ENCODE results near the gene TAS1R2. TPM values are rescaled to one million over a fixed set of nuclear protein-coding genes. Genes with fewer than 3 reads are reported as not detected.

Gene TAS1R2
- total and polyA plus RNA-seq, 2 of the 4 experiments (the other 2 are of a cell fraction), result not detected

GRCh38 chr1:18882486-18882885, 23.0 kb upstream of the TAS1R2 start (continued):
- no peak for TF ChIP-seq SMC3 (IDR thresholded peaks at IDR 0.05; ENCODE audit: low read depth, low read length)
- no peak for TF ChIP-seq RAD21 (IDR thresholded peaks at IDR 0.05; ENCODE audit: low read length)
- peak; percentile 92 for TF ChIP-seq MXI1 (IDR thresholded peaks at IDR 0.05; ENCODE audit: borderline replicate concordance, low read depth, low read length)

GRCh38 chr1:18881642-18882431, 22.4 kb upstream of the TAS1R2 start:
- BruUV-seq (replicated peaks), result no TSS peak
- ATAC-seq (ENCODE audit: low read depth), result no peak
- TF ChIP-seq, protein P1, sequence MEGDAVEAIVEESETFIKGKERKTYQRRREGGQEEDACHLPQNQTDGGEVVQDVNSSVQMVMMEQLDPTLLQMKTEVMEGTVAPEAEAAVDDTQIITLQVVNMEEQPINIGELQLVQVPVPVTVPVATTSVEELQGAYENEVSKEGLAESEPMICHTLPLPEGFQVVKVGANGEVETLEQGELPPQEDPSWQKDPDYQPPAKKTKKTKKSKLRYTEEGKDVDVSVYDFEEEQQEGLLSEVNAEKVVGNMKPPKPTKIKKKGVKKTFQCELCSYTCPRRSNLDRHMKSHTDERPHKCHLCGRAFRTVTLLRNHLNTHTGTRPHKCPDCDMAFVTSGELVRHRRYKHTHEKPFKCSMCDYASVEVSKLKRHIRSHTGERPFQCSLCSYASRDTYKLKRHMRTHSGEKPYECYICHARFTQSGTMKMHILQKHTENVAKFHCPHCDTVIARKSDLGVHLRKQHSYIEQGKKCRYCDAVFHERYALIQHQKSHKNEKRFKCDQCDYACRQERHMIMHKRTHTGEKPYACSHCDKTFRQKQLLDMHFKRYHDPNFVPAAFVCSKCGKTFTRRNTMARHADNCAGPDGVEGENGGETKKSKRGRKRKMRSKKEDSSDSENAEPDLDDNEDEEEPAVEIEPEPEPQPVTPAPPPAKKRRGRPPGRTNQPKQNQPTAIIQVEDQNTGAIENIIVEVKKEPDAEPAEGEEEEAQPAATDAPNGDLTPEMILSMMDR (conservative IDR thresholded peaks at IDR 0.05; ENCODE audit: low read depth, low read length), result no peak
- no peak for TF ChIP-seq SMC3 (IDR thresholded peaks at IDR 0.05; ENCODE audit: low read depth, low read length)
- TF ChIP-seq MAFK (IDR thresholded peaks at IDR 0.05; ENCODE audit: low read depth, low read length), result no peak
- no peak for TF ChIP-seq BHLHE40 (IDR thresholded peaks at IDR 0.05; ENCODE audit: low read depth, low read length)
- TF ChIP-seq NFE2L2 (IDR thresholded peaks at IDR 0.05; ENCODE audit: low read depth, low read length), result no peak
- no peak for TF ChIP-seq CEBPB (IDR thresholded peaks at IDR 0.05; ENCODE audit: low read depth, low read length)
- no peak for TF ChIP-seq FOS (IDR thresholded peaks at IDR 0.05; ENCODE audit: low read depth, low read length)
- no peak for TF ChIP-seq ELK1 (IDR thresholded peaks at IDR 0.05; ENCODE audit: borderline replicate concordance, low read depth, low read length)
- no peak for TF ChIP-seq RCOR1 (IDR thresholded peaks at IDR 0.05; ENCODE audit: insufficient replicate concordance, low read length)
- TF ChIP-seq, protein P2, sequence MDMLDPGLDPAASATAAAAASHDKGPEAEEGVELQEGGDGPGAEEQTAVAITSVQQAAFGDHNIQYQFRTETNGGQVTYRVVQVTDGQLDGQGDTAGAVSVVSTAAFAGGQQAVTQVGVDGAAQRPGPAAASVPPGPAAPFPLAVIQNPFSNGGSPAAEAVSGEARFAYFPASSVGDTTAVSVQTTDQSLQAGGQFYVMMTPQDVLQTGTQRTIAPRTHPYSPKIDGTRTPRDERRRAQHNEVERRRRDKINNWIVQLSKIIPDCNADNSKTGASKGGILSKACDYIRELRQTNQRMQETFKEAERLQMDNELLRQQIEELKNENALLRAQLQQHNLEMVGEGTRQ (IDR thresholded peaks at IDR 0.05; ENCODE audit: low read depth, low read length), result no peak
- no peak for TF ChIP-seq POLR2A (IDR thresholded peaks at IDR 0.05; ENCODE audit: low read depth, low read length)

More at GRCh38 chr1:18881642-18882431, 22.4 kb upstream of the TAS1R2 start:
- peaks cover 5% of the 10 kb centered on the region; the same call in 1 of the 2 replicates for H3K9me1 ChIP-seq (ENCODE audit: insufficient read depth, low read length)
- WGBS, 2 experiments (ENCODE audit: extremely low coverage in 2 of 2, insufficient read length in 1 of 2), result 93% methylated on average over 13 of the region's 24 CpGs; no CpG with 5 or more reads in 1 of the 2 experiments
- no peak overlapping the region for H3K56ac ChIP-seq (ENCODE audit: extremely low read depth, insufficient read depth, low read length)
- no peak overlapping the region for H2BK20ac ChIP-seq (ENCODE audit: low read depth, low read length)
- H3K4ac ChIP-seq (ENCODE audit: low read depth, low read length), result no peak overlapping the region
- no peak overlapping the region for H3K9ac ChIP-seq (ENCODE audit: low read depth, low read length)
- H2BK5ac ChIP-seq (ENCODE audit: low read depth, low read length, poor library complexity, severe bottlenecking), result no peak overlapping the region
- H3K23ac ChIP-seq (ENCODE audit: low read depth, low read length), result no peak overlapping the region
- no peak overlapping the region for H4K5ac ChIP-seq (ENCODE audit: low read depth, low read length)
- intact Hi-C loops (cut with micrococcal nuclease) (no loop called here), in situ Hi-C loops (cut with MboI; ENCODE audit: low sequenced_read_pairs) (no loop called here), dilution Hi-C loops (cut with HindIII; ENCODE audit: low sequenced_read_pairs, unreplicated experiment) (no loop called here)
- no peaks in the 10 kb centered on the region for H3K27me3 ChIP-seq (ENCODE audit: control insufficient read depth, insufficient read depth, low read length)
- no peaks in the 10 kb centered on the region for H3K79me1 ChIP-seq (ENCODE audit: low read depth in 1 of 2, low read length in 2 of 2)
- H2BK120ac ChIP-seq (ENCODE audit: low read depth, low read length), result no peak overlapping the region
- H3K18ac ChIP-seq (ENCODE audit: low read depth, low read length), result no peak overlapping the region
- H3K4me3 ChIP-seq (ENCODE audit: insufficient read depth, low read depth, low read length), result no peak overlapping the region
- H4K8ac ChIP-seq (ENCODE audit: low read depth in 2 of 2, low read length in 2 of 2), result no peak overlapping the region
- H4K20me1 ChIP-seq (ENCODE audit: insufficient read depth, low read length), result no peaks in the 10 kb centered on the region; the same call in none of the 2 replicates
- H2AK9ac ChIP-seq (replicated peaks; ENCODE audit: low read depth, low read length, poor library complexity), result no peak overlapping the region
- H4K91ac ChIP-seq (ENCODE audit: insufficient read depth, low read depth, low read length), result no peak overlapping the region
- H3K4me1 ChIP-seq (ENCODE audit: control insufficient read depth, insufficient read depth, low read length), result peaks cover 6% of the 10 kb centered on the region
- no peaks in the 10 kb centered on the region for H3K9me3 ChIP-seq (ENCODE audit: control insufficient read depth, insufficient read depth, low read length)
- no peak overlapping the region for H3K4me2 ChIP-seq (ENCODE audit: low read depth, low read length)
- DNase-seq, result no peak
- CTCF ChIA-PET, result no interaction called here
- H2AK5ac ChIP-seq (ENCODE audit: low read depth, low read length), result no peak overlapping the region
- H3K27ac ChIP-seq (ENCODE audit: insufficient read depth, low read length), result no peak overlapping the region
- H2BK15ac ChIP-seq (ENCODE audit: low read depth, low read length), result no peak overlapping the region
- no peak overlapping the region for H3K14ac ChIP-seq (replicated peaks; ENCODE audit: low read depth, low read length)
- H2AFZ ChIP-seq (replicated peaks; ENCODE audit: low read length, poor library complexity), result no peak overlapping the region
- POLR2A ChIA-PET (ENCODE audit: unreplicated experiment), result no interaction called here
- H3K36me3 ChIP-seq (ENCODE audit: control insufficient read depth, insufficient read depth, low read length), result peaks cover 2% of the 10 kb centered on the region; the same call in 1 of the 2 replicates
